A673 (cell line): Measurements from ENCODE around the gene C1orf159.

Experiments used
- EZH2 ChIP-seq: fragments of 200-600 bp; sonication (generic); IDR thresholded peaks from 2 replicates; pipeline ENCODE4 v1.6.1; 2017; ENCODE audit warnings: borderline replicate concordance, low read depth, mild to moderate bottlenecking, mixed read lengths, antibody characterized with exemption, low read length; ENCODE audit not compliant: poor library complexity, severe bottlenecking
- TF ChIP-seq, protein P1 (sequence below): fragments of 300-800, 200-600 bp; sonication (generic); conservative IDR thresholded peaks from 2 replicates; pipeline ENCODE4 v1.5.1; 2017; ENCODE audit warnings: low read depth, mild to moderate bottlenecking, antibody characterized with exemption, low read length, moderate library complexity, mixed read lengths

DNA sequence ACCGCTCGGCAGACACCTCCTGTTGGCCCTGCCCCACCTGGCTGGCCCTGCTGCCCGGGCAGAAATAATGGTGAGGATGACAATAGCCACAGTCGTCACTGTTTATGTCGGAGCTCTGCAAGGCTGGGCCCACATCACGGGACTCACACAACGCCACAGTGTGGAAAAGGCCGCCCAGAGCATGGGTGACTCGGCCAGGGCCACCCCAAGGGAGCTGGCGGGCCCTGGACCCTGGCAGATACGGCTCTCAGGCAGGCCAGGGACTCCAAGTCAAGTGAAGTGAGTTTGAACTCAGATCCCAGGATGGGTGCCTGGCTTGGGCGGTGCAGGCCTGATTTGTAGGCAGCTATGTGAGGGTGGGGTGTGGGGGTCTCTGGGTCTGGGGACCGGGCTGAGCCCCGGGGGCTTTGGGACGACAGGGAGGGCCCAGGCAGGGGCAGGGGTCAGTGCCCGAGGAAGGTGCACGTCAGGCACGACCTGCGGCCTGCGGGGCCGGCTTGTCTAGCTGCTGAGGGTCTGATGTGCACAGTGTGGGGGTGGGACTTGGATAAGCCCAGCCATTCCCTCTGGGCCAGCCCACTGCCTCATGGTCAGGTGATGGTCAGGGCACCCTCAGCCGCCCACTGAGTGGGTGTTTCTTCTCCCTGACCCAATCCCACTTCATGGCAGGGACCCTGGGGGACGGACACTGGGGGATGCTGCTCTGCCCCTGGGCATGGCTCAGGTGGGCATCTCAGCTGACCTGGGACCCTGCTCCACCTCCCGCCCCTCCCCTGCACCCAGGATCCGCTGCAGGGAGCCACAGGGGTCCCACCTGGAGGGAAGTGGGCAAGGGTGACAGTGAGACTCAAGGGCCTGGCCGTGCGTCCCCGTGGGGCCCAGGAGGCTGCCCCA lies 42.8 kb downstream of the C1orf159 start:
- TF ChIP-seq, protein P1, sequence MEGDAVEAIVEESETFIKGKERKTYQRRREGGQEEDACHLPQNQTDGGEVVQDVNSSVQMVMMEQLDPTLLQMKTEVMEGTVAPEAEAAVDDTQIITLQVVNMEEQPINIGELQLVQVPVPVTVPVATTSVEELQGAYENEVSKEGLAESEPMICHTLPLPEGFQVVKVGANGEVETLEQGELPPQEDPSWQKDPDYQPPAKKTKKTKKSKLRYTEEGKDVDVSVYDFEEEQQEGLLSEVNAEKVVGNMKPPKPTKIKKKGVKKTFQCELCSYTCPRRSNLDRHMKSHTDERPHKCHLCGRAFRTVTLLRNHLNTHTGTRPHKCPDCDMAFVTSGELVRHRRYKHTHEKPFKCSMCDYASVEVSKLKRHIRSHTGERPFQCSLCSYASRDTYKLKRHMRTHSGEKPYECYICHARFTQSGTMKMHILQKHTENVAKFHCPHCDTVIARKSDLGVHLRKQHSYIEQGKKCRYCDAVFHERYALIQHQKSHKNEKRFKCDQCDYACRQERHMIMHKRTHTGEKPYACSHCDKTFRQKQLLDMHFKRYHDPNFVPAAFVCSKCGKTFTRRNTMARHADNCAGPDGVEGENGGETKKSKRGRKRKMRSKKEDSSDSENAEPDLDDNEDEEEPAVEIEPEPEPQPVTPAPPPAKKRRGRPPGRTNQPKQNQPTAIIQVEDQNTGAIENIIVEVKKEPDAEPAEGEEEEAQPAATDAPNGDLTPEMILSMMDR, result no peak
- no peak for TF ChIP-seq EZH2
